SIG-M5 treated with dmso at 0.1 percent for 504 hours (cell line): Measurements from ENCODE around the gene CCR6.

ENCODE experiments used
- DNase-seq: peaks from one replicate; lab custom pipeline; 2025; ENCODE audit not compliant: unreplicated experiment; lab: John Stamatoyannopoulos, UW

Gene CCR6

DNA sequence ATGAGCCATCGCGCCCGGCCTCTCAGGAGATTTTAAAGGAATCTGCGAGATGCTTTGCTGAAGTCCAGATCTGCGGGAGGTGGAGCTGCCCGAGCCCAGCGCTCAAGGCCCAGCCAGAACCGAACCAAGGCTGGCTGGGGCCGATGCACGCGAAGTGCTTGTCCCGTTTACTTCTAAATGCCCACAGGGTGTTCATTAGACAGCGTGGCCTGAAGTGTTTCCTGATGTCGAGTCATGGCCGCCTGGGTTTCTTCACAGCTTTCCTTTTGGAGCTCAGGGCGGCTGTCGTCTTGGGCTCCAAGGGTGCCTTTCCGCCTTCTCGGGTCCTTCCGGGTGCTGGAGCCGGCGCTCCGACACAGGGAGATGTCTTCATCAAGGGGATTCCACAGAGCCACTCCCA, 25.1 kb upstream of the CCR6 start:
- DNase-seq: no peak

GRCh38 chr6:167098825-167099225, 24.1 kb upstream of the CCR6 start:
- no peak for DNase-seq

DNA sequence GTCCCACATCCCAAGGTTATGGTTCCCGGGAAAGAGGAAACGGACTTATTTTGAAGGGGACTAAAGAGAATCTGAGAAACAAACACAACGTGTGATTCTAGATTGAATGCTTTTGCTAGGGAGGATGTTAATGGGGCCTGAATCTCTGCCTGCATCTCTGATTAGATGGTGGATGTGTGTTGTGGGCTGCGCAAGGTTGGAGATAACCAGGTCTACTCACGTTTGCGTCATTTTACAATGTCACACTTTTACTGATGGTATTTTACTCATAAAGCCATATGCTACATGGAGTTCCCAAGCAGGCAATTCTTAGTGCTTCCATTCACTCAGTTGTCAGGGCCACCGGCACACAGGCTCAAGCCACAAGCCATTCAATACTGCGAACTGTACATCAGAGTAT, 23.2 kb upstream of the CCR6 start:
- DNase-seq: no peak

DNA sequence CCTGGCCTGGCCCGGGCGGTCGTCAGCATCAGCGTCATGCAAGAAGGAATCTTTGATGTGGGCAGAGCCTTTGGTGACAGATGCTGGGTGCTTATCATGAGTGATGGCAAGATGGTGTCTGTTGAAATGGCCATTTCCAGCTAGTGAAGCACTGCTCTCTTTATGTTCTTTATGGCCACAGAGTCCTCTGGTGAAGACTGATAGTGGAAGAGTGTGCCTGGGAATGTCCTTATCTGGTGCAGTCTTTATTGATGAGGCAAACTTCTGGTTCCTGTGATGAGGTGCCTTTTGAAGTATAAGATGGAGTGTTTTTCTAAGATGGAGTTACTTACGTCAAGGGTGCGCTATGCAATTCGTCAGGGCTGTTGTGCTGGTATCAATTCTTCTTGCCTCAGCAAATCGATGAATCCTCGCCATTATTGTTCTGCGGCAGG, 22.6 kb upstream of the CCR6 start:
- DNase-seq: no peak

DNA sequence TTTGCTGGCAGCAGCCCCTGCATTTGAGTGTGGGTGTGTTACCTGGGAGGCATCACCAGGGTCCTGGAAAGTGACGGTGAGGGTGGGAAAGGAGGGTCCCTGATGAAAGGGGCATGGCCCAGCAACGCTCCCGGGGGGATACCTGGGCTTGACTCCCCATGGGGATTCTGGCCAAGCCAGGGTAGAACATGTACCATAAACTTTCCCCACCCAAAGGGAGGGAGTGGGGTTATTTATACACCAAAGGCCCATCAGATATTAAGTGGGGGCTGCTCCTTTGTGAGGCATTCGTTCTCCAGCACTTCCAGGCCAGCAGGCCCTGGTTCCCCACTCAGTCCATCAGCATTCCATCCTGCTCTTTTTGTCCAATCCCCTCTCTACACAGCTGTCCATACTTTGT, 20.6 kb upstream of the CCR6 start:
- DNase-seq: no peak

DNA sequence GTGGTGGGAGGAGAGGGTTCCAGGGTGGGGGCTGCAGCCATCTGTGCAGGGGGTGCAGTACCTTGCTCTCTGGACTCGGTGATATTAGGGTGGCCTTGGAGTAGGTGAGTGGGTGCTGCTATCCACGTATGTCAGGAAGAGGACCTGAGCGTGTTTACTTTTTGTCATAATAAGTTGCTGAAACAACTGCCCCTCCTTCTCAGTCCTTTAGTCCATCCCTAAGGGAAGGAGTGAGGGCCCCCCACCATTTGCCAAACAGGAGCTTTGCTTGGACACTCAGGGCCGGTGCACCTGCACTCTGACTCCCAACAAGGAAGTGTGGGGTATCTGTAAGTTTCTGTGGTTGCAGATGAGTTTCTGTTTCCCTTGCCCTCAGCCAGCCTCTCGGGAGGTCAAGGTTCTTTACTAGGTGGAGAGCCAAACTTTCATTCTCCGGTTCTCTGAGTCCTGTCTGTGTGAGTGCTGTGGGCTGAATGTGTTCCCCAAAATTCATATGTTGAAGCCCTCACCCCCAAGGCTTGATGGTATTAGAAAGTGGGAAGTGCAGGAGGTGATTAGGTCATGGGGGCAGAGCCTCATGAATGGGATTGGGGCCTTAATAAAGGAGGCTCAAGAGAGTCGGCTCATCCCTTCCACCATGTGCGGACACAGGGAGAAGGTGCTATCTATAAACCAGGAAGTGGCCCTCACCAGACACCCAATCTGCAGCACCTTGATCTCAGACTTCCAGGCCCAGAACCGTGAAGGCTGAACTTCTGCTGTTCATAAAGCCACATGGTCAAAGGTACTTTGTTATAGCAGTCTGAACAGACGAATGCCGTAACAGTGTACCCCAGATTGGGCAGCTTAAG, 19.6 kb upstream of the CCR6 start:
- no peak for DNase-seq

- no peak for DNase-seq
These were observed 18.5 kb upstream of the CCR6 start for GRCh38 chr6:167104388-167104787.

DNA sequence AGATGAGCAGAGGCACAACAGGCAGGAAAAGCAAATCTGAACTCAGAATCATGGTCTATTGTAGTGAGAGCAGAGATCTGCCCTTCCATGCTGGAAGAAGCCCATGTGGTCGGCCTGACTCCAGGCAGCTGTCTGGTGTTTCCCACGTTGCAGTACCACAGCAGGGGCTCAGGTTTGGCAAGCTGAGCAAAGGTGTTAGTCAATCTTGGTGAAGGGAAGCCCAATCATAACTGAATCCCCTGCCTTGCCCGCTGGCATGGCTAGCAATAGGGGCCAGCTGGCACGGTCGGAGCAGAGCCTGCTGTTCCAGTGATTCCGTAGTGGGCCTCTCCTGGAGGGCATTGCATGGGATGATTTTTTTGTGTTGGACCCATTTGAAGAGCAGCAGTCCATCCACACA, 17.8 kb upstream of the CCR6 start:
- DNase-seq: no peak

- no peak for DNase-seq
These were observed 16.5 kb upstream of the CCR6 start for GRCh38 chr6:167106406-167106805.

- DNase-seq: no peak
These were observed 15.1 kb upstream of the CCR6 start for GRCh38 chr6:167107787-167108186.

DNA sequence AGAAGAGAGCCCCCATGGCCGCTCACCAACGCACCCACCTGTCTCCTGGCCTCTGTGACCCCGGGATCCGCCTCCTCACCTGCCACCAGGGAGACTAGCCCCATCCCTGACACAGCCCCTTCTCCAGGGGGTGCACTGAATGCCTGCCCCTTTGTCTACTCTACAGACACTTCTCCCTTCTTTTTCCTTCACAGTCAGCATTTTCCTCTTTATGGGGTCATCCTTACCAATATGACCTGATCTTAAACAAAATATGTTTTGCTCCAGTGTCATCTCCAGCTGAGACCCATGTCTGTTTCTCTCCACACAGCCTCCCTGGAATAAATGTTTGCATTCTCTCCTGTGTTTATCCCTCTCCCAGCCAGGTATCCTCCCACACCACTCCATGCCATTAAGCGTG, 14.6 kb upstream of the CCR6 start:
- no peak for DNase-seq

- DNase-seq: no peak
These were observed 13.2 kb upstream of the CCR6 start for GRCh38 chr6:167109651-167110050.

GRCh38 chr6:167111597-167111996, 11.3 kb upstream of the CCR6 start:
- no peak for DNase-seq

DNA sequence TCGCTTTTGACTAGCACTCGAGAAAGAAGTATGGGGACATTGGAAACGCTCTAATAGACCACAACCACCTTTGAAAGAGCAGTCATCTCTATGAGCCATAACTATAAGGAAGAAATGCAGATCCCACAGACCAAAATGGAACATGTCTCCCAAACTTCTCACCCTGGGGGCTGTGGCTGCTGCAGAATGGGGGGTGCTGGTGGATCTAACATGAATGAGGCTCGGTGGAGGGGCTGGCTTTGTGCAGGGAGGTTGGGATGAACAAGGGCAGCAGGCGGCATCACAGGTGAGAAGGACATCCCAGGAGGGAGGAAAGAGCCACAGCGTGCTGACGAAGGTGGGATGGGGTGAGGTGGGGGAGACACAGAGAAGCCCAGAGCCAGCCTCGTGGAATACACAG, 10.5 kb upstream of the CCR6 start:
- DNase-seq: no peak

- no peak for DNase-seq
These were observed 9.7 kb upstream of the CCR6 start for GRCh38 chr6:167113047-167113754.

DNA sequence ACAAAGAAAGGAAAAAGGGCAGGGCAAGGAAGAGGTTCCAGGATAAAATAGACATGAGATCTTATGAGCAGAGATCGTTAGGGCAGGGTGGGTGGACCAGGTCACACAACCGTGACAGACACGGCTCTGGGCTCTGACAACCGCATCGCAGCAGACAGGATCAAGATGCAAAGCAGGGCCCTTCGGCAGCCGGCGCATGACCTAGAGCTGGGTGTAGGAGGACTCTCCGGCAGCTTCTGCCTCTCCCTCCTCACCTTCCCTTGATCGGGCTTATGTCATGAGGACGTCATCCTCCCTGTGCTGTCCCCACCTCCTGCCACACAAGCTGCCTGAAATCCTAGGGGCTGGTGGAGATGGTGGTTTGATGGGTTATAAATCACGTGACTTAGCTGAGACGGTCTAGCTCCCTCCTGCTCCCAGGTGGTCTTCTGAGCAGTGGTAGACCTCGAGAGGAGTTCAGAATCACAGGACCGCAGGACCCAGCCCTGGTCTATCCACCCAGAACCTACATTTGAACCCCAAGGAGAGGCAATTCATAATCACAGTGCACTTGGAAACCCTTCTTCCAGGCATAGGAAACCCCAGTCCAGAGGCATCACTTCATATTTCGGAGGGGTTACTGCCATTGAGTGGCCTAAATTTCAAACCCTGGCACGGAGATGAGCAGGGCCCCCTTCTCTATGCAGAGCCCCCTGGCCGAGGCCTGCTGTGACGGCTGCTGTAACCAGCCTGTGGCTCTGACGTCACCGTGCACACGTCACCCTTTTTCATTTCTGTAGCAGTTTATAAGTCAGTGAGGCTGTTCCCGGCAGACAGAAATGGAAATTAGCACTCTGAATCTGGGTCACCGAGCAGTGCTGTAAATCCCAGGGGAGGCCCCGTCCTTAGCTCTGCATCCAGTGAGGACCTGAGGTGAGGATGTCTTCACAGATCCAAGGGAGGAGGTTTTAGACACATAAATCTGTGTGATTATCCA, 8.7 kb upstream of the CCR6 start:
- no peak for DNase-seq

DNA sequence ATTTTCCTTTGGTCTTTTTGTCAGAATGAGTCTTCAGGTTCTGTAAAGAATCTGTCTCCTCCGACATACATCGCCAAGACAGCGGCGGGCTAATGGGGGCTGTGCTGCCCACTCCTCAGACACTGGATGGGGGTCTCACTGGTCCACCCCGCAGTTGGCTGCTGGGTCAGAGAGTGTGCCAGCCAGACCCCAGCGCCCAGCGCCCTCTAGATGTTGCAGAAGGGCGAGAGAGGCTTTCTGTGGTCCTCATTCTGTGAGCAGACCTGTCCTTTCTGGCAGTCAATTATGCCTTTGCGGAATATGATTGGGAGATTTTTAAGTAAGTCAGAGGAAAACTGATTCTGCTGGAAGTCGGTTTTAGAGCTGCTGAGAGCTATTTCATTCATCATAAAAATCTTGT, 7.8 kb upstream of the CCR6 start:
- DNase-seq: no peak

DNA sequence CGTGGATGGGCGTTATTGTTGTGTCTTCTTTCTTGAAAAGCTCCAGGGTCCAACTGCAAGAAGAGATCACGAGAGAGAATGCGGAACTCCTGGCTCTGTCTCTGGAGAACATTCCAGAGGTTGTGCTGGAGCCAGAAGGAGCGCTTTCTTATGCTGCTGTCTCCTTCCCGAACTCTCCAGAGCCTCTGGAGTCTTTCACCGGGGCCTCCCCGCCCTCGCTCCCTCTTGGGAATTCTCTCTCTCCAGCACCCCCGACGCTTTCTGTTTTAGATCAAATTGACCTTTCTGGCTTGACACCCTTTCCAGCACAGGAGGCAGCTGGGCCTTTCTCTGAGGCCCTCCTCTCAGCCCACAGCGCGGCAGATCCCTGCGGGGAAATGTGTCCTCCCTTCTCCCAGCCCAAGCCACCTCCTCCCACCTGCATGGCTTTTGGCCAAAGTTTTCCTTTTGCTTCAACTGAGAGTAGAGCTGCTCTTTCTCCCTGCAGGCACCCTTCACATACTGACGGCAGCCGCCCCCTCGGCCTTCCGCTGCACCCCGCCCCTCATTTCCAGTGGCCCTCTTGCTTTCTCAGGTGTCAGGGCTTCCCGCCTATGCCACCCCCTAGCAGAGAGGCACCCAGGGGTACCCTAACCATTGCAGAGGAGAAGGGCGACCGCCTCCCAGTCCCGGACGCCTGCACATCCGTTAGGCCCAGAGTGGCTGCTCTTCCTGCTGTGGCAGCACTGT, 6.6 kb upstream of the CCR6 start:
- DNase-seq: no peak

- DNase-seq: no peak
These were observed 6.1 kb upstream of the CCR6 start for GRCh38 chr6:167116838-167117228.

DNA sequence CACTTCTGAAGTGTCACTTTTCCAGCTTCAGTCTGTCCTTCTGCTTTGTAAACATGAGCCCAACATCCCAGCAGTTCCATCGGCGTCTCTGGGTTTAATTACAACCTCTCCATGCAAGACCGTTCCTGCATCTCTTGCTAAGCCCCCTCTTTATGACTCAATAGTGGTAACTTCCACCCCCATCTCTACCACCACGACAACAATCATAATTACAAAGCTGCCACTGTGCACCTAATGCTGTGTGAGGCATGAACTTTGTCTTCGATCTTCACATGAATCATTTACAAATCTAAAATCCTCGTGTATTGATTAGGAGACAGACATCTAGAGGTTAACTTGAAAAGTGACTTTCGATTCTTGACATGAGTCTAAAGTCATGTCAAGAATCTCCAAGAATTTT, 4.9 kb upstream of the CCR6 start:
- DNase-seq: no peak

GRCh38 chr6:167118839-167119238, 4.1 kb upstream of the CCR6 start:
- no peak for DNase-seq
